ENCODE data around the gene ST7L.

GRCh38 chr1:112532064-112532463 is 86.9 kb downstream of the ST7L start:
- TF ChIP-seq CTCF (conservative IDR thresholded peaks at IDR 0.05 in 1 of 2, IDR thresholded peaks at IDR 0.05 in 1 of 2; ENCODE audit: extremely low read depth in 1 of 2, insufficient read depth in 1 of 2, low read depth in 1 of 2, low read length in 2 of 2): no peak
- no peak for TF ChIP-seq EZH2 (IDR thresholded peaks at IDR 0.05; ENCODE audit: borderline replicate concordance, low read length)

All from mammary epithelial cell (primary cell).